Measurements from ENCODE around the gene PDXDC1.
"Not testable (repeated sequence)": the region's sequence is repeated elsewhere in the genome, so short reads cannot be mapped to it uniquely, and the experiment has no call there.

The PDXDC1 gene, protein sequence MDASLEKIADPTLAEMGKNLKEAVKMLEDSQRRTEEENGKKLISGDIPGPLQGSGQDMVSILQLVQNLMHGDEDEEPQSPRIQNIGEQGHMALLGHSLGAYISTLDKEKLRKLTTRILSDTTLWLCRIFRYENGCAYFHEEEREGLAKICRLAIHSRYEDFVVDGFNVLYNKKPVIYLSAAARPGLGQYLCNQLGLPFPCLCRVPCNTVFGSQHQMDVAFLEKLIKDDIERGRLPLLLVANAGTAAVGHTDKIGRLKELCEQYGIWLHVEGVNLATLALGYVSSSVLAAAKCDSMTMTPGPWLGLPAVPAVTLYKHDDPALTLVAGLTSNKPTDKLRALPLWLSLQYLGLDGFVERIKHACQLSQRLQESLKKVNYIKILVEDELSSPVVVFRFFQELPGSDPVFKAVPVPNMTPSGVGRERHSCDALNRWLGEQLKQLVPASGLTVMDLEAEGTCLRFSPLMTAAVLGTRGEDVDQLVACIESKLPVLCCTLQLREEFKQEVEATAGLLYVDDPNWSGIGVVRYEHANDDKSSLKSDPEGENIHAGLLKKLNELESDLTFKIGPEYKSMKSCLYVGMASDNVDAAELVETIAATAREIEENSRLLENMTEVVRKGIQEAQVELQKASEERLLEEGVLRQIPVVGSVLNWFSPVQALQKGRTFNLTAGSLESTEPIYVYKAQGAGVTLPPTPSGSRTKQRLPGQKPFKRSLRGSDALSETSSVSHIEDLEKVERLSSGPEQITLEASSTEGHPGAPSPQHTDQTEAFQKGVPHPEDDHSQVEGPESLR

DNA sequence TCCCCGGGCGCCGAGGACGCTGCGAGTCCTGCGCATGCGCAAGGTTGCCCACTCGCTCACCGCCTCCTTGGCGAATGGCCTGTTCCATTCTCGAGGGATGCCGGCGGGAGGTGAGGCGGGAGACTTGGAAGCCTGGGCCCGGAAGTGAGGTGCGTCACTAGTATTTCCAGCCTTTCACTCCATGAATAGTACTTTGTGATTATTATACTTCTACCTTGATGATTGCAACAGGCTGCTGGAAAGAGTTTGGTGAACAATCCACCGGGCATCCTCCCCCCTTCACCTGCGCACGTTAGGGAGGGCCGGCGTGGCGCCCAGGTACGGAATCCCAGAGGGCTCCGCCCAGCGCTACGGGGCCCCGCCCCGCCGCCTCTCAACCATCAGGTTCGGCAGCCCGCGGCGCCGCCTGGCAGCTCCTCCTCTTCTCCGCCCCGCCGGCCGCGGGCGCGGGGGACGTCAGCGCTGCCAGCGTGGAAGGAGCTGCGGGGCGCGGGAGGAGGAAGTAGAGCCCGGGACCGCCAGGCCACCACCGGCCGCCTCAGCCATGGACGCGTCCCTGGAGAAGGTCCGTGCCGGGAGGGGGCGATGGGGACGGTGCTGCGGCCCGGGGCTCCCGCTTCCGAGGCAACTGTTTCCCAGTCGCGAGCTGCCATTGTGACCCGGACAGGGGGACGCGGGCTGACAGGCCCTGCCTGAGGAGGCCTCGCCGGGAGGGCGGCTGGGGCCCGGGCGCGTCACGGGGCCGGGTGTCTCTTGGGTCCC, at the start of gene PDXDC1:
Gene PDXDC1 (plus strand): TSS at position 371 of the 762 bp plus-strand sequence. CDS start 174 bp downstream, at position 545.
- peak; percentile 92 to 99 for DNase-seq

DNA sequence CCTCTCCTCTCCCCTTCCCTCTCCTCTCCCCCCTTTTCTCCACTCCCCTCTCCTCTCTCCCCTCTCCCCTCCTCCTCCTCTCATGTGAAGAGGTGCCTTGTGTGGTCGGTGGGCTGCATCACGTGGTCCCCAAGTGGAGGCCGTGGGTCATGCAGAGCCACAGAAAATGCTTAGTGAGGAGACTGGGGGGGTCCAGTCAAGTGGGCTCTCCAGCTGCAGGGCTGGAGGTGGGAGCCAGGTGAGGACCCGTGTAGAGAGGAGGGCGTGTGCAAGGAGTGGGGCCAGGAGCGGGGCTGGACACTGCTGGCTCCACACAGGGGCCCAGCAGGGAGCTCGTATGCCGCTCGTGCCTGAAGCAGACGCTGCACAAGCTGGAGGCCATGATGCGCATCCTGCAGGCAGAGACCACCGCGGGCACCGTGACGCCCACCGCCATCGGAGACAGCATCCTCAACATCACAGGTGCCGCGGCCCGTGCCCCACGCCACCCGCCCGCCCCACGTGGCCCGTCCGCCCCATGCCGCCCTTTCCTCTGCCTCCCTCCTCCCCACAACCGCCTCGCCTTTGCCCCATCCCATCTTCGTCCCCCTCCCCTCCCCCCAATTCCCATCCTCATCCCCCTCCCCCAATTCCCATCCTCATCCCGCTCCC, 46.6 kb upstream of the PDXDC1 start:
- DNase-seq = not testable (repeated sequence)

GRCh38 chr16:14929176-14929575, 45.6 kb upstream of the PDXDC1 start:
- not testable (repeated sequence) for DNase-seq

DNA sequence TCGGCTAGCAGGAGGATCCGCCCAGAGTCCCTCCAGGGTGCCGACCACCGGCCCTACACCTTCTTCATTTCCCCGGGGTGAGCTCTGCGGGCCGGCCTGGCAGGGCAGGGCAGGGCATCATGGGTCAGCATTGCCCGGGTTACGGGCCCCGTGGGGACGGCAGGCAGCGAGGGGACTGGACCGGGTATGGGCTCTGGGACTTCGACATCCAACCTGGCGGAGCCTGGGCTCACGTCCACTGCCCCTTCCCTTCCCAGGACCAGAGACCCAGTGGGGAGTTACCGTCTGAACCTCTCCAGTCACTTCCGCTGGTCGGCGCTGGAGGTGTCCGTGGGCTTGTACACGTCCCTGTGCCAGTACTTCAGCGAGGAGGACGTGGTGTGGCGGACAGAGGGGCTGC, 44.6 kb upstream of the PDXDC1 start:
- DNase-seq = not testable (repeated sequence)

DNA sequence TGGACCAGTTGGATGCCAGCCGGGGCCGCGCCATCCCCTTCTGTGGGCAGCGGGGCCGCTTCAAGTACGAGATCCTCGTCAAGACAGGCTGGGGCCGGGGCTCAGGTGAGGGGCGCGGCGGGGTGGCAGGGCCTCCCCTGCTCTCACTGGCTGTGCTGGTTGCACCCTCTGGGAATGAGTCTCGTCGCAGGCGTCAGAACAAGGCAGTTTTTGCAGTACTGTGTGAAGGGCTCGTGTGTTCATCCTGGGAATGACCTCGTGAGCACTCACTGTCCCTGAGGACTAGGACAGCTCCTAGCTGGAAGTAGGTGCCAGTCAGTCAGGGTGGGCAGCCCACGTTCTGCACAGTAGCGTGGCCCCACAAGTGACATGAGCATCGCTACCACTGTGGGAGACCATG, 43.9 kb upstream of the PDXDC1 start:
- not testable (repeated sequence) for DNase-seq

DNA sequence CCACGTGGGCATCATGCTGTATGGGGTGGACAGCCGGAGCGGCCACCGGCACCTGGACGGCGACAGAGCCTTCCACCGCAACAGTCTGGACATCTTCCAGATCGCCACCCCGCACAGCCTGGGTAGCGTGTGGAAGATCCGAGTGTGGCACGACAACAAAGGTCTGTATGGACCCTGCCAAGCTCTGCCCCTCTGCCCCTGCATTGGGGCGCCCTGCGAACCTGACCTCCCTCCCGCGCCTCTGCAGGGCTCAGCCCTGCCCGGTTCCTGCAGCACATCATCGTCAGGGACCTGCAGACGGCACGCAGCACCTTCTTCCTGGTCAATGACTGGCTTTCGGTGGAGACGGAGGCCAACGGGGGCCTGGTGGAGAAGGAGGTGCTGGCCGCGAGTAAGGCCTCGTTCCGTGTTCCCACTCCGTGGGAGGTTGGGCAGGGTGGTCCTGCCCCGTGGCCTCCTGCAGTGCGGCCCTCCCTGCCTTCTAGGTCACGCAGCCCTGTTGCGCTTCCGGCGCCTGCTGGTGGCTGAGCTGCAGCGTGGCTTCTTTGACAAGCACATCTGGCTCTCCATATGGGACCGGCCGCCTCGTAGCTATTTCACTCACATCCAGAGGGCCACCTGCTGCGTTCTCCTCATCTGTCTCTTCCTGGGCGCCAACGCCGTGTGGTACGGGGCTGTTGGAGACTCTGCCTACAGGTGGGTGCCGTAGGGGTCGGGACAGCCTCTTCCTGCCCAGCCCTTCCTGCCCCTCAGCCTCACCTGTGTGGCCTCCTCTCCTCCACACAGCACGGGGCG, 42.0 kb upstream of the PDXDC1 start:
- not testable (repeated sequence) for DNase-seq

DNA sequence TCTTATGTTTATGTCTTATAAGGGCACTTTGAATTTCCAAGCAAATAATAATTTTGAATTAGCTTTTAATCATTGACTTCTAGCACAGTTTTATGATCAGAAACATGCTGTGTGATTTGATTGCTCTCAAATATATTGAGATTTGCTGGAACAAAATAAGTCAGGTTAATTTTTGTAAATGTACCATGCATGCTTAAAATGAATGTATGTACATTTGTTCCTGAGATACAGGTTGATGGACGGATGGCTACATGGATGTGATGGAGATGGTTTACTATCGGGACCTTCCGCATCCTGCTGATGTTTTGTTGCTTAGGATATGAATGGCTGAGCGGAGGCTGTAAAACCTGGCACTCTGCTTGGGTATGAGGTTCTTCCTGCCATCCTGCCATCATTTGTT, 37.7 kb upstream of the PDXDC1 start, which contains the start of gene NPIPA1:
Gene NPIPA1 (plus strand): TSS at position 301 of the 400 bp plus-strand sequence. CDS start 0 bp downstream, at position 301.
- not testable (repeated sequence) for DNase-seq

GRCh38 chr16:14937994-14938393, 36.8 kb upstream of the PDXDC1 start:
- DNase-seq = not testable (repeated sequence)

DNA sequence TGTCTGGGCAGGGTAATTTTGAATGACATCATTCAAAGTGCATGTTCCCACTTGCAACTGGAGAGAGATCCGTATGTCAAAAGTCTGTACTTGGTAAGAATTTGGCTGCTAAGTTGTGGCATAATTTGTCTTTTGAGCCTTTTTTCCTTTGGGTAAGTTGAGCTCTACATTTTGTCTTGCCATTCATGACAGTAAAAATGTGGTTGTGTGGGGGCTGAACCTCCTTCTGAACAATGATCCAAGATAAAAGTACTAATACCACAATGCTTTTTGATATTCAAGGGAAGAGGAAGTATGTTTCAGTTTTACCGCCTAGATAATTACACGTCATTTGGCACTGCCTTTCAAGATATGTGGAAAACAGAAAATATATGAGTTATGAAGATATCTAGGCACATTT, 32.1 kb upstream of the PDXDC1 start:
- not testable (repeated sequence) for DNase-seq

- no peak for DNase-seq
Measured at GRCh38 chr16:14955546-14956231, 19.1 kb upstream of the PDXDC1 start.

GRCh38 chr16:14957576-14958322, 17.1 kb upstream of the PDXDC1 start:
- no peak for DNase-seq

DNA sequence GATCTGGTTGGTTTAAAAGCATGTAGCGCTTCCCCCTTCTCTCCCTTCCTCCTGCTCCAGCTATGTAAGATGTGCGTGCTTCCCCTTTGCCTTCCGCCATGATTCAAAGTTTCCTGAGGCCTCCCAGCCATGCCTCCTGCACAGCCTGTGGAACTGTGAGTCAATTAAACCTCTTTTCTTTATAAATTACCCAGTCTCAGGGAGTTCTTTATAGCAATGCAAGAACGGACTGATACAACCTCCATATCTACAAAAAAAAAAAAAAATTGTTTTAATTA, 16.6 kb upstream of the PDXDC1 start:
- no peak for DNase-seq

- no peak for DNase-seq
Measured at GRCh38 chr16:14958970-14959369, 15.9 kb upstream of the PDXDC1 start.

DNA sequence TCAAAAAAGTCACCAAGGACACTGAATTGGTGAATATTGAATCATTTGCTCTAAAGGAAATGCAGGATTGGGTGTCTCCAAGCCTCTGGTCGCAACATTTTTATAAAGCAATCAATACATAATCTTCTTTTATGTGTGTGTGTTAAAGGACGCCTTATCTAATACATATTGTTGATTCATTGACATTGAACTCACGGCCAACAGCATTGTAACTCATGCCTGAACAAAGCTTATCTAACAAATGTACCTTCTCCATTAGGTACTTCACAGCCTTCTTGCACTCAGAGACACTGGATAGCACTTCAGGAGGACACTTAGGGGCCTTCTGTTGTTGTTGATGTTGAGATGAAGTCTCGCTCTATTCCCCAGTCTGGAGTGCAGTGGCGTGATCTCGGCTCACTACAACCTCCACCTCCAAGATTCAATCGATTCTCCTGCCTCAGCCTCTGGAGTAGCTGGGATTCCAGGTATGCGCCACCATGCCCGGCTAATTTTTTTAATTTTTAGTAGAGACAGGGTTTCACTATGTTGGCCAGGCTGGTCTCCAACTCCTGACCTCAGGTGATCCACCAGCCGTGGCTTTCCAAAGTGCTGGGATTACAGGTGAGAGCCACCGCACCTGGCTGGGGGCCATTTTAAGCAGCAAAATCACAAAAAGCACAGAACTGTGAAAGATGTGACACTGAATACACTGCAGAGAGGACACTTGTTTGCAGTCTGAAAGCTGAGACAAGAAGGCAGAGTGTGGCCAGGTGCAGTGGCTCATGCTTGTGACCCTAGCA, 13.2 kb upstream of the PDXDC1 start:
- no peak for DNase-seq

DNA sequence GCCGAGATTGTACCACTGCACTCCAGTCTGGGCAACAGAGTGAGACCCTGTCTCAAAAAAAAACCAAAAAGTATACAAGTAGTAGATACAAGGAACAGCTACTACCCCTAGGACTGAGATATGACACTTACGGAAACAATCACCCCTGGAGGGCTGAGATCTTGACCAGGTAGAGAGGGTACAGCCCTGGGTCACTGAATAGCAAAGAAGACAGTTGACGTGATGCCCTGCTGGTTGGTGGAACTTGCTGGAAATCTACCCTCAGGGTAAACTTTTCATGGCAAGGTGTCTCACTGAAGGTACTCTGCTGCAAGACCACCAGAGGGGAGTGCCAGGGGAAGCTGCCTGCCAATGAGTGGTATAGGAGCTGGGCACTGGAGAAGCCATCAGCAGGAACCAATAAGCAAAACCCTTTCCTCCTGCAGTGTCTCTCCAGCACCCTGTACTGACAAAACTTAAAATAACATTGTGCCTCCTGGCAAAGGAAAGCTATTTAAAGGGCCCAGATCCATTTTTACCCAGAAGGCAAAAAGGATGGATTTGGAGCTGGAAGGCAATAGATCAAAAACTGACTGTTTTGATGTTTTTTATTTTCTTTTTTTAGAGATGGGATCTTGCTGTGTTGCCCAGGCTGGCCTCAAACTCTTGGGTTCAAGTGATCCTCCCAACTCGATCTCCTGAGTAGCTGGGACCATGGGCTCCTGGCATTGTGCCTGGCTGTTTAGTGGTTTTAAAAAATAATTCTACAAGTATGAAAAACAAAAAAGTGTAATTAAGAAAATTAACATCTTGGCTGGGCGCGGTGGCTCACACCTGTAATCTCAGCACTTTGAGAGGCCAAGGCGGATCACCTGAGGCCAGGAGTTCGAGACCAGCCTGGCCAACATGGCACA, 11.3 kb upstream of the PDXDC1 start:
- DNase-seq = no peak

GRCh38 chr16:14965328-14965727, 9.5 kb upstream of the PDXDC1 start:
- DNase-seq = no peak

- DNase-seq = not testable (repeated sequence)
Measured at GRCh38 chr16:14969795-14970194, 5.0 kb upstream of the PDXDC1 start.

- DNase-seq = not testable (repeated sequence)
Measured at GRCh38 chr16:14971621-14972228, 3.1 kb upstream of the PDXDC1 start.

Data from CD4-positive, alpha-beta T cell treated with Interferon alpha-2 for 1 hour (primary cell).